Body of pancreas (tissue), 4 donors: Measurements from ENCODE around the gene CCDC12.

Experiments
- CTCF ChIP-seq, 7 experiments: fragments of 450-650 bp in 4 of 7; fragments of 200-600 bp in 3 of 7; sonication (generic) in 3 of 7; IDR thresholded peaks; one replicate each; pipeline ENCODE4 v1.5.1; 2016 to 2019; ENCODE audit warnings: antibody characterized with exemption in 7 of 7
- POLR2A ChIP-seq, 3 donors: fragments of 450-650 bp; IDR thresholded peaks; one replicate each; pipeline ENCODE4 v1.6.1; 2016; ENCODE audit warnings: antibody characterized with exemption in 3 of 3, mild to moderate bottlenecking in 2 of 3

GRCh38 chr3:46970391-46971091 is 6.0 kb downstream of the CCDC12 start:
- TF ChIP-seq POLR2A (IDR thresholded peaks at IDR 0.05) (peak in 1 of 3 donors; percentile 24), CTCF (IDR thresholded peaks at IDR 0.05) (no peak)
